ENCODE measurements around the gene SCARF2.

SCARF2 gene

DNA sequence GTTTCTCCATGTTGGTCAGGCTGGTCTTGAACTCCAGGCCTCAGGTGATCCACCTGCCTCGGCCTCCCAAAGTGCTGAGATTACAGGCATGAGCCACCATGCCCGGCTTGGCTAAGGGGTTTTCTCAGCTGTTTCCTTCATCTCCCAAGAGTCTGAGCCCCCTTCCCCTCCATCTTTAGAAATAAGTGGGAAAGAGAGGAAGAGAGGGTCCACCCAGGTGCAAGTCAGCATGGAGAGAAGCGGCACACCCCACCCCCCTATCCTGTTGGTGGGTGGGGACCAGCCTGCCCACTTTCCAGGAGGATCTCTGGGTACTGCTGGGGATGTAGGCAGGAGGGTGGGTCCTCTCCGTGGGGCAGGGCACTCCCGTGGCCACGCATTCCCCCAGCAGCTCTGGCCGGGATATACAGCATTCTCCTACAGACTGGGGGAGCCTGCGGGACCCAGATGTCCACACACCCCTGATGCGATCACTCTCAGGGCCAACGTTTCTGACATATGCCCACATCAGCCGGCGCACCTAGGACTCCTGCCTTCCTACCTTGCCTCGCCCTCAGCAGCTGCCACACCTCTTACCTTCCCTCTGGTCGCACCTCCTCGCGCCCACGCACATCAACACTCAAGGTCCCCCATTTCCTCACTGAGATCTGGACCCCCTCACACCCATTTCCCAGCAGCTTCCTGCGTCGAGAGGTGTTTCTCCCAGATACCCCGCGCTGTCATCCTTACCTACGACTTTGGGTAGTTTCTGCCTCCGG lies 8.9 kb downstream of the SCARF2 start:
- no peak for TF ChIP-seq CTCF (IDR thresholded peaks at IDR 0.05; ENCODE audit: control insufficient read depth, extremely low read depth, insufficient read depth)
- H3K4me3 ChIP-seq (ENCODE audit: low read depth, low read length), result no peak overlapping the region
- DNase-seq (ENCODE audit: low read depth), result no peak

DNA sequence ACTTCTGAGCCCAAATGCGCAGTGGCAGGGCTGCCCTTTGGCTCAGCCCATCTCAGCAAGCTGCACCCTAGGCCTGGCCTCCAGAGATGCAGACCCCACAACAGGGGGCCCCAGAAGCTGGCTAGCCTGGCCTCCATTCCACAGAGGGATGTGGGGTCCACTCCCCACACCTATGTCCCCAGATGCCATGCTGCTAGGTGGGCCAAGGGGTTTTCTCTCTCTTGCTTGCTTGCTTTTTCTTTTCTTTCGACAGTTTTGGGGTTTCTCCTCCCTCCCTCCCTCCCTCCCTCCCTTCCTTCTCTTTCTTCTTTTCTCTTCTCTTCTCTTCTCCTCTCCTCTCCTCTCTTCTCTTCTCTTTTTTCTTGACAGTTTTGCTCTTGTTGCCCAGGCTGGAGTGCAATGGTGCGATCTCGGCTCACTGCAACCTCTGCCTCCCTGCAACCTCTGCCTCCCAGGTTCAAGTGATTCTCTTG lies 9.6 kb downstream of the SCARF2 start:
- no peak for DNase-seq (ENCODE audit: low read depth)
- no peak for TF ChIP-seq CTCF (IDR thresholded peaks at IDR 0.05; ENCODE audit: control insufficient read depth, extremely low read depth, insufficient read depth)
- no peak overlapping the region for H3K4me3 ChIP-seq (ENCODE audit: low read depth, low read length)

DNA sequence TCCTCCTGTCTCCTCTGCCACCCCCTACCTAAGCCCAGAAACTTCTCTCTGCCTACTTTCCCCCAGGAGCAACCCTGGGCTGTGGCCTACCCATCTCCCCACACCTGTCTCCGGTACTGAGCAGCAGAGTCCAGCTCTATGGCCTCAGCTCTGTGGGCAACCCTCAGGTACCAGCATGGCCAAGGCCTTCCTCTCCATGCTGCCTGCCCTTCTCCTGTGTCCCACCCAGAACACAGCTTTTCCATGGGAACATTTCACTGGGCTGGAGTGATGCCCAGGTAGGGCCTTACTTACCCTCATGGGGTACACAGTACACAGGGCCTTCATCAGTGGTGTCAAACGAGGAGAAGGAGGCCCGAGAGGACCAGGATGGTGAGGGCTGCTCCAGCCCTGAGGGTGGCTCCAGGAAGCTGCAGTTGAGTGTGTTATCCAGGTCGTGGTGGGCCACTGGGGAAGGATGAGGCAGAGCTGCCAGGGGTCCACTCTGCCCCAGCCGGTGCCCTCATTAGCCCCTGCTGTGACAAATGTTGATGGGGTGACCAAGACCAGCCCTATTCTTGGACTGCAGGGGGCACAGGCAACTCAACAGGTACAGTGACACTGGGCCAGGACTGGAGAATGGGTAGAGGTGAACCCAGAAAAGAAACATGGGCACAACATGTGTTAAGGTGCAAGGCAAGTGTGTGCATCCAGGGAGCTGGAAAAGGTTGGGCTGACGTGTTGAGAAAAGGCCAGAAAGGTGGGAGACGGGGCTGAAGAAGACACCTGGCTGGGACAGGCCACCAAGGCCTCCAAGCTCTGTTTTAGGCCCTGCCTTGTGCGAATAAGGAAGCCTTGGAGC lies 10.3 kb downstream of the SCARF2 start:
- no peak for TF ChIP-seq CTCF (IDR thresholded peaks at IDR 0.05; ENCODE audit: control insufficient read depth, extremely low read depth, insufficient read depth)
- H3K4me3 ChIP-seq (ENCODE audit: low read depth, low read length), result no peak overlapping the region
- DNase-seq (ENCODE audit: low read depth), result no peak

- DNase-seq (ENCODE audit: low read depth), result no peak
- TF ChIP-seq CTCF (IDR thresholded peaks at IDR 0.05; ENCODE audit: control insufficient read depth, extremely low read depth, insufficient read depth), result no peak
- H3K4me3 ChIP-seq (ENCODE audit: low read depth, low read length), result no peak overlapping the region
Measured at GRCh38 chr22:20426259-20426615, 11.4 kb downstream of the SCARF2 start.

- TF ChIP-seq CTCF (IDR thresholded peaks at IDR 0.05; ENCODE audit: control insufficient read depth, extremely low read depth, insufficient read depth), result no peak
- no peak for DNase-seq (ENCODE audit: low read depth)
- H3K4me3 ChIP-seq (ENCODE audit: low read depth, low read length), result no peak overlapping the region
Measured at GRCh38 chr22:20425566-20426258, 11.9 kb downstream of the SCARF2 start.

GRCh38 chr22:20424932-20425565 lies 12.6 kb downstream of the SCARF2 start:
- no peak for TF ChIP-seq CTCF (IDR thresholded peaks at IDR 0.05; ENCODE audit: control insufficient read depth, extremely low read depth, insufficient read depth)
- DNase-seq (ENCODE audit: low read depth), result no peak
- no peak overlapping the region for H3K4me3 ChIP-seq (ENCODE audit: low read depth, low read length)

Measured in LNCaP clone FGC (cell line).